ENCODE results near the gene ANKK1. TPM values are rescaled to one million over a fixed set of nuclear protein-coding genes. Genes with fewer than 3 reads are reported as not detected.

The ANKK1 gene
- total RNA-seq, 4 donors from 2014 or later = 0.17 to 0.83 (median 0.29) TPM; not detected in 1

DNA sequence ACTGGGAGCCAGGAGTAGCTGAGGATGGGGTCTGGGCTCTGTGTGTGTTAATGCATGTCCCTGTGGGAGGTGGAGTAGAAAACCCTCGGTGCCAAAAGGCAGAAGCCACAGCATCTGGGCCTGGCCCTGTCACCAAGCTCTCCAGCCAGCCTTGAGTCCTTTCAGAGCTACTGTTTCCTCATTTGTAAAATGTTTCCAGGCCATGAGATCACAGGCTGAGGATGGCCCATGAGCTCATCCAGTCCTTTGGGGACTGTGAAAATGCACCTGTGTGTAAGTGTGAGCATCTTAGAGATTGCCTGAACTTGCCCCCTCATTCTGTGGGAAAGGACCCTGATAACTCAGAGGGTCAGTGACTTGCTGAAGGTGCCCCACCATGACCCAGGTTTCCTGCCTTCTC is 9.1 kb downstream of the ANKK1 start:
- WGBS = no CpG with 5 or more reads among the region's 1 CpG
- H3K27me3 ChIP-seq = no peaks in the 10 kb centered on the region
- no peak overlapping the region for H3K27ac ChIP-seq (replicated peaks in 1 of 4)
- no peak for DNase-seq (ENCODE audit: extremely low spot score)
- no peaks in the 10 kb centered on the region for H3K9me3 ChIP-seq
- intact Hi-C loops (cut with DNase I) = no loop called here
- no peaks in the 10 kb centered on the region for H3K36me3 ChIP-seq
- TF ChIP-seq POLR2AphosphoS5 (IDR thresholded peaks at IDR 0.05) = no peak
- TF ChIP-seq POLR2A (IDR thresholded peaks at IDR 0.05; ENCODE audit: low read depth) = no peak
- TF ChIP-seq, protein P1, sequence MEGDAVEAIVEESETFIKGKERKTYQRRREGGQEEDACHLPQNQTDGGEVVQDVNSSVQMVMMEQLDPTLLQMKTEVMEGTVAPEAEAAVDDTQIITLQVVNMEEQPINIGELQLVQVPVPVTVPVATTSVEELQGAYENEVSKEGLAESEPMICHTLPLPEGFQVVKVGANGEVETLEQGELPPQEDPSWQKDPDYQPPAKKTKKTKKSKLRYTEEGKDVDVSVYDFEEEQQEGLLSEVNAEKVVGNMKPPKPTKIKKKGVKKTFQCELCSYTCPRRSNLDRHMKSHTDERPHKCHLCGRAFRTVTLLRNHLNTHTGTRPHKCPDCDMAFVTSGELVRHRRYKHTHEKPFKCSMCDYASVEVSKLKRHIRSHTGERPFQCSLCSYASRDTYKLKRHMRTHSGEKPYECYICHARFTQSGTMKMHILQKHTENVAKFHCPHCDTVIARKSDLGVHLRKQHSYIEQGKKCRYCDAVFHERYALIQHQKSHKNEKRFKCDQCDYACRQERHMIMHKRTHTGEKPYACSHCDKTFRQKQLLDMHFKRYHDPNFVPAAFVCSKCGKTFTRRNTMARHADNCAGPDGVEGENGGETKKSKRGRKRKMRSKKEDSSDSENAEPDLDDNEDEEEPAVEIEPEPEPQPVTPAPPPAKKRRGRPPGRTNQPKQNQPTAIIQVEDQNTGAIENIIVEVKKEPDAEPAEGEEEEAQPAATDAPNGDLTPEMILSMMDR (IDR thresholded peaks at IDR 0.05) = no peak
- TF ChIP-seq EP300 (IDR thresholded peaks at IDR 0.05) = no peak
- no peaks in the 10 kb centered on the region for H3K4me1 ChIP-seq
- no peak overlapping the region for H3K4me3 ChIP-seq

DNA sequence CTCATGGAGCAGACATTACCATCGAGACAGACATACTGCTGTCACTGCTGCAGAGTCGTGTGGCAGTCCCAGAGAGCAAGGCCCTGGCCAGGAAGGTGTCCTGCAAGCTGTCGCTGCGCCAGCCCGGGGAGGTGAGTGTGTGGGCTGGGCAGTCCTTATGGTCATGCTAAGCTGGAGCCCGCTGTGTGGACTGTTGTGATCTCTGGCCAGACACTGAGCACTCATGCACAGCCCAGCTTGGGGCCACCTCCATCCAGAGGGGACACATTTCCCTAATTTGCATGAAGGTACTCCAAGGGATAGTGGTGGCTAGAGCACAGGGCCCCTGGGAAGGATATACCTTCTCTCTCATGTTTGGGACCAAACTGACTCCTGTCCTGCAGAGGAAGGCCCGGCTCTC is 9.6 kb downstream of the ANKK1 start:
- Histone ChIP-seq H3K4me1 (no peaks in the 10 kb centered on the region), H3K36me3 (no peaks in the 10 kb centered on the region), H3K27me3 (no peaks in the 10 kb centered on the region), H3K27ac (replicated peaks in 1 of 4) (no peak overlapping the region), H3K9me3 (no peaks in the 10 kb centered on the region), H3K4me3 (no peak overlapping the region)
- DNase-seq (ENCODE audit: extremely low spot score) = no peak
- TF ChIP-seq EP300 (IDR thresholded peaks at IDR 0.05) (no peak), POLR2AphosphoS5 (IDR thresholded peaks at IDR 0.05) (no peak), POLR2A (IDR thresholded peaks at IDR 0.05; ENCODE audit: low read depth) (no peak)
- TF ChIP-seq, protein P1 (IDR thresholded peaks at IDR 0.05) = no peak
- intact Hi-C loops (cut with DNase I) = no loop called here
- WGBS = 80% methylated on average over 4 of the region's 7 CpGs

DNA sequence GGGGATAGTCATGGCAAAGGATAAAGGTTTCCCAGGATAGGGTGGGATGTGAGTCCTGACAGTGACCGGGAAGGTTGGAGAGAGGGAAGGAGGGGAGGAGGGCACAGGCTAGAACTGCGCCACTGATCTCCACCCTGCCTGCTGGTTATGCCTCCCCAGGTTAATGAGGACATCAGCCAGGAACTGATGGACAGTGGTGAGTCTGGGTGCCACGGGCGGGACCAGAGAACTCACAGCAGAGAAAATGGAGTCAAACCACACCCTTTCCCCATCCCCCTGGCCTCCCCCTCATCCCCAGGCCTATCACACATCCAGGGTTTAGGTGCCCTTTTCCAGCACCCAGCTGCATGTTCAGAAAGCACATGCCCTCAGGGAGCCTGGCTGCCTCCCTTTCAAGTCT is 10.2 kb downstream of the ANKK1 start:
- WGBS = 92% methylated on average over 4 of the region's 4 CpGs
- TF ChIP-seq POLR2A (IDR thresholded peaks at IDR 0.05; ENCODE audit: low read depth) (no peak), EP300 (IDR thresholded peaks at IDR 0.05) (no peak), POLR2AphosphoS5 (IDR thresholded peaks at IDR 0.05) (no peak)
- TF ChIP-seq, protein P1 (IDR thresholded peaks at IDR 0.05) = no peak

DNA sequence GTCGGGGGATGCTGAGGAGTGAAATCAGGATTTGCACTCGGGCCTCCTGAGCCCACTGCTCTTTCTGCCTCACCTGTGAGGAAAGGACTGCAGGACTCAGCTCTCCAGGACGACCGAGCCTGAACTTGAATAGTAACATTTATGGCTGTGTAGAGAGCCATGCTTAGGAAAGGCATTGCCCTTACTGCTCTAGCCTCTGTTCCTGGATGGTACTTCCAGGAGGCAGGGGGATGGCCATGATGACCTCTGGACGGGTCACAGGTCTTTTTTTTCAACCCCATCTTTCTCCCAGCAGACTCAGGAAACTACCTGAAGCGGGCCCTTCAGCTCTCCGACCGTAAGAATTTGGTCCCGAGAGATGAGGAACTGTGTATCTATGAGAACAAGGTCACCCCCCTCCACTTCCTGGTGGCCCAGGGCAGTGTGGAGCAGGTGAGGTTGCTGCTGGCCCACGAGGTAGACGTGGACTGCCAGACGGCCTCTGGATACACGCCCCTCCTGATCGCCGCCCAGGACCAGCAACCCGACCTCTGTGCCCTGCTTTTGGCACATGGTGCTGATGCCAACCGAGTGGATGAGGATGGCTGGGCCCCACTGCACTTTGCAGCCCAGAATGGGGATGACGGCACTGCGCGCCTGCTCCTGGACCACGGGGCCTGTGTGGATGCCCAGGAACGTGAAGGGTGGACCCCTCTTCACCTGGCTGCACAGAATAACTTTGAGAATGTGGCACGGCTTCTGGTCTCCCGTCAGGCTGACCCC is 11.3 kb downstream of the ANKK1 start:
- H3K4me1 ChIP-seq = no peaks in the 10 kb centered on the region
- TF ChIP-seq POLR2A (IDR thresholded peaks at IDR 0.05; ENCODE audit: low read depth) = no peak
- no peak overlapping the region for H3K27ac ChIP-seq (replicated peaks in 1 of 4)
- no peaks in the 10 kb centered on the region for H3K27me3 ChIP-seq
- H3K4me3 ChIP-seq = no peak overlapping the region
- no peaks in the 10 kb centered on the region for H3K9me3 ChIP-seq
- 88% methylated on average over 20 of the region's 24 CpGs for WGBS
- DNase-seq (ENCODE audit: extremely low spot score) = no peak
- no peaks in the 10 kb centered on the region for H3K36me3 ChIP-seq
- intact Hi-C loops (cut with DNase I) = no loop called here

More for the DNA sequence above, 10.2 kb downstream of the ANKK1 start:
- Histone ChIP-seq H3K4me1 (no peaks in the 10 kb centered on the region), H3K36me3 (no peaks in the 10 kb centered on the region), H3K9me3 (no peaks in the 10 kb centered on the region), H3K4me3 (no peak overlapping the region), H3K27ac (replicated peaks in 1 of 4) (no peak overlapping the region), H3K27me3 (no peaks in the 10 kb centered on the region)
- intact Hi-C loops (cut with DNase I) = no loop called here
- DNase-seq (ENCODE audit: extremely low spot score) = no peak

DNA sequence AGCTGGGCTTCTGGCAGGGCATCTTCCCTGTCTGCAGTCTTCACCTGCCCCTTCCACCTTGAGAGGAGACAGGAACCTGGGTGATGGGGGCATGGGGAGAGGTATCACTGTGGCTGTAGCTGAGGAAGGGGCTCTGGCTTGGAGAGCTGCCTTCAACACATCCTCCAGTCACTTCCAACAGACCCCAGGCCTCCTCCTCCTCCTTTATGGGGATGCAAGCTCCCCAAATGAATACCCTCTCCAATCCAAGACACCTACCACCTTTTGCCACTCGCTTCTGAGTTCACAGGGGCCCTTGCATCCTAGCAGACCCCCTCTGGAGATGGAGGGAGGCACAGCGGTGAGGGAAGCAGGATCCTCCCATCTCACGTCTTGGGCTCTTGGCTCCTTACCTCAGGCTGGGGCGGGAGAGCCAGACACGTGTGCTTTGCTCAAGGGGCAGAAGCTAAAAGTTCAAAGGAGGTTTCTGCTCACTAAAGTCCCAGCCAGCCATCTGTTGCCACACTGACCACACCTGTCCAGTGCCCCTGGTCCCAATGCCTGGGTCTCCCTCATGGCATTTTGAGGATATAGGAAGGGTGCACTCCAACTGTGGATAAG is 13.2 kb downstream of the ANKK1 start:
- H3K9me3 ChIP-seq = no peaks in the 10 kb centered on the region
- no peak overlapping the region for H3K27ac ChIP-seq (replicated peaks in 1 of 4)
- no peaks in the 10 kb centered on the region for H3K36me3 ChIP-seq
- H3K27me3 ChIP-seq = no peaks in the 10 kb centered on the region
- 58% methylated on average over 5 of the region's 5 CpGs for WGBS
- no peak overlapping the region for H3K4me3 ChIP-seq
- TF ChIP-seq, protein P1 (IDR thresholded peaks at IDR 0.05) = no peak
- TF ChIP-seq POLR2AphosphoS5 (IDR thresholded peaks at IDR 0.05) (no peak), POLR2A (IDR thresholded peaks at IDR 0.05; ENCODE audit: low read depth) (no peak), EP300 (IDR thresholded peaks at IDR 0.05) (no peak)
- DNase-seq (ENCODE audit: extremely low spot score) = no peak
- intact Hi-C loops (cut with DNase I) = no loop called here
- no peaks in the 10 kb centered on the region for H3K4me1 ChIP-seq

Data from esophagus muscularis mucosa (tissue), 4 donors.